Colonic mucosa (tissue), 4 donors: ENCODE data around the gene ZBTB22. TPM values are rescaled to one million over a fixed set of nuclear protein-coding genes. Genes with fewer than 3 reads are reported as not detected.
A peak's percentile ranks its signal among the peaks of the same experiment; 100 is the strongest.

Experiments
- DNase-seq: peaks from one replicate; pipeline ENCODE4 v3.0.0-alpha.2; 2020
- H3K27ac ChIP-seq: fragments of 200-600 bp; one replicate; pipeline ENCODE4 v1.8.0; 2021
- H3K27me3 ChIP-seq: fragments of 200-600 bp; one replicate; pipeline ENCODE4 v1.8.0; 2021
- H3K36me3 ChIP-seq: fragments of 200-600 bp; one replicate; pipeline ENCODE4 v1.8.0; 2021
- H3K4me1 ChIP-seq: fragments of 200-600 bp; one replicate; pipeline ENCODE4 v1.8.0; 2021; ENCODE audit warnings: mild to moderate bottlenecking
- H3K4me3 ChIP-seq: fragments of 200-600 bp; one replicate; pipeline ENCODE4 v1.8.0; 2021
- H3K9ac ChIP-seq, 2 donors: one replicate each; pipeline ENCODE4 v1.7.0; 2013; ENCODE audit warnings: control low read depth in 2 of 2, low read depth in 2 of 2, low read length in 2 of 2
- H3K9me3 ChIP-seq: fragments of 200-600 bp; one replicate; pipeline ENCODE4 v1.8.0; 2021
- intact Hi-C: fragments of 100-400 bp; cut with DNase I; formaldehyde crosslinking; loops from one replicate; pipeline ENCODE4 v1.14.1; 2022
- total RNA-seq, 2 donors: library from RNA; stranded (reverse); fragmentation: NEBNext Ultra II Directional in 1 of 2; extraction: Animal tissue kit (Norgen Biotek cat#: 25700) in 1 of 2; gene quantifications; one replicate each; pipeline ENCODE4 v1.2.1, GENCODE V29; 2021
- TF ChIP-seq, protein P1 (sequence below): fragments of 200-600 bp; IDR thresholded peaks from one replicate; pipeline ENCODE4 v1.8.0; 2022; ENCODE audit warnings: antibody characterized with exemption, mild to moderate bottlenecking
- donor health status: healthy.
- donor health status: DM: no; HTN: no; CAD: no.
- donor health status: DM: no; HTN: no; CAD: no.

Gene ZBTB22
- total RNA-seq, 2 donors from 2014 or later = 12.4 to 16.9 TPM

DNA sequence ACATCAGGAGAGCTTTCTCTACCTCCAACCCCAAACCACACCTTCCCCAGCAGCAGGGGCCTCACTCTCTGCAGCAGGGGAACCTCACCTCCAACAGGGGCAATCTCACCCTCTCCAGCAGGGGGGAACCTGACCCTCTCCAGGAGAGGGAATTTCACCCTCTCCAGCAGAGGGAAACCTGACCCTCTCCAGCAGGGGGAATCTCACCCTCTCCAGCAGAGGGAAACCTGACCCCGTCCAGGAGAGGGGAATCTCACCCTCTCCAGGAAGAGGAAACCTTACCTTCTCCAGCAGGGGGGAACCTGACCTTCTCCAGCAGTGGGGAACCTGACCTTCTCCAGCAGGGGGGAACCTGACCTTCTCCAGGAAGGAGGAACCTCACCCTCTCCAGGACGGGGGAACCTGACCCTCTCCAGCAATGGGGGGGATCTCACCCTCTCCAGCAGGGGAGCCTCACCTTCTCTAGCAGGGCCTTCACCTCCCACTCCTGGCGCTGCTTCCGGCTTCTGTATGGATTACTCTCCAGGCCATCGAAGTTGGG lies 37.5 kb downstream of the ZBTB22 start:
- Histone ChIP-seq H3K27ac (no peak overlapping the region), H3K9ac (peak overlapping the region in 1 of 2 donors; percentile 12), H3K4me1 (peaks cover 13% of the 10 kb centered on the region), H3K9me3 (no peaks in the 10 kb centered on the region), H3K36me3 (peaks cover 4% of the 10 kb centered on the region), H3K27me3 (no peaks in the 10 kb centered on the region), H3K4me3 (no peak overlapping the region)
- DNase-seq = no peak
- intact Hi-C loops = no loop called here
- TF ChIP-seq, protein P1, sequence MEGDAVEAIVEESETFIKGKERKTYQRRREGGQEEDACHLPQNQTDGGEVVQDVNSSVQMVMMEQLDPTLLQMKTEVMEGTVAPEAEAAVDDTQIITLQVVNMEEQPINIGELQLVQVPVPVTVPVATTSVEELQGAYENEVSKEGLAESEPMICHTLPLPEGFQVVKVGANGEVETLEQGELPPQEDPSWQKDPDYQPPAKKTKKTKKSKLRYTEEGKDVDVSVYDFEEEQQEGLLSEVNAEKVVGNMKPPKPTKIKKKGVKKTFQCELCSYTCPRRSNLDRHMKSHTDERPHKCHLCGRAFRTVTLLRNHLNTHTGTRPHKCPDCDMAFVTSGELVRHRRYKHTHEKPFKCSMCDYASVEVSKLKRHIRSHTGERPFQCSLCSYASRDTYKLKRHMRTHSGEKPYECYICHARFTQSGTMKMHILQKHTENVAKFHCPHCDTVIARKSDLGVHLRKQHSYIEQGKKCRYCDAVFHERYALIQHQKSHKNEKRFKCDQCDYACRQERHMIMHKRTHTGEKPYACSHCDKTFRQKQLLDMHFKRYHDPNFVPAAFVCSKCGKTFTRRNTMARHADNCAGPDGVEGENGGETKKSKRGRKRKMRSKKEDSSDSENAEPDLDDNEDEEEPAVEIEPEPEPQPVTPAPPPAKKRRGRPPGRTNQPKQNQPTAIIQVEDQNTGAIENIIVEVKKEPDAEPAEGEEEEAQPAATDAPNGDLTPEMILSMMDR = no peak

DNA sequence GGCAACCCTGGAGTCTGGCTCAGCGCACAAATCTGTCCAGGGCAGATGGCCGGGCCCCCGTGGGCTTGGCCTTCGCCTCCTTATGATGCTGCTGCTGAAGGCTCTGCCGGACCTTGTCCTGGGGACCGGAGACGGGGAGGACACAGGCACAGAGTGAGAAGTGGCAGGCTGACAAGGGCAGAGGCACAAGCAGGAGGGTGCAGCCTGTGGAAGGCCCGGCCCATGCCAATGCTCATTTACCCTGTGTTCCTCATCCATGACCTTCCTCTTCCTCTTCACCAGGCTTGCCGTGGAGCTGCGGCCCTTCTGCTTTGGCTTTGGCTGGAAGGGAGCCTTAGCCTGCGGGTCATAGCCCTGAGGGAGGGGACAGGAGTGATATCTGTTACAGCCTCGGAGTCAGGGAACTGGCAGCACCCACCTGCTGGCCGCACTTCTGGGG lies 38.3 kb downstream of the ZBTB22 start:
- no peak overlapping the region for H3K4me3 ChIP-seq
- H3K27me3 ChIP-seq = no peaks in the 10 kb centered on the region
- H3K36me3 ChIP-seq = peaks cover 4% of the 10 kb centered on the region
- peaks cover 20% of the 10 kb centered on the region for H3K4me1 ChIP-seq
- no peak overlapping the region for H3K27ac ChIP-seq
- intact Hi-C loops = no loop called here
- peak overlapping the region in 1 of 2 donors; percentile 36 for H3K9ac ChIP-seq
- DNase-seq = no peak
- H3K9me3 ChIP-seq = no peaks in the 10 kb centered on the region
- TF ChIP-seq, protein P1 = no peak

- TF ChIP-seq, protein P1 = no peak
- Histone ChIP-seq H3K4me1 (peaks cover 25% of the 10 kb centered on the region), H3K9ac (peak overlapping the region in 1 of 2 donors; percentile 36), H3K4me3 (no peak overlapping the region), H3K9me3 (no peaks in the 10 kb centered on the region), H3K27me3 (no peaks in the 10 kb centered on the region), H3K36me3 (peaks cover 4% of the 10 kb centered on the region), H3K27ac (no peak overlapping the region)
- DNase-seq = no peak
- intact Hi-C loops = no loop called here
These were observed 38.7 kb downstream of the ZBTB22 start for GRCh38 chr6:33278810-33279209.

GRCh38 chr6:33278392-33278741 lies 39.2 kb downstream of the ZBTB22 start:
- DNase-seq = no peak
- Histone ChIP-seq H3K4me1 (peaks cover 29% of the 10 kb centered on the region), H3K9me3 (no peaks in the 10 kb centered on the region), H3K27me3 (no peaks in the 10 kb centered on the region), H3K9ac (peak overlapping the region in 1 of 2 donors; percentile 86), H3K27ac (no peak overlapping the region), H3K4me3 (no peak overlapping the region), H3K36me3 (peaks cover 4% of the 10 kb centered on the region)
- intact Hi-C loops = no loop called here
- TF ChIP-seq, protein P1 = no peak

DNA sequence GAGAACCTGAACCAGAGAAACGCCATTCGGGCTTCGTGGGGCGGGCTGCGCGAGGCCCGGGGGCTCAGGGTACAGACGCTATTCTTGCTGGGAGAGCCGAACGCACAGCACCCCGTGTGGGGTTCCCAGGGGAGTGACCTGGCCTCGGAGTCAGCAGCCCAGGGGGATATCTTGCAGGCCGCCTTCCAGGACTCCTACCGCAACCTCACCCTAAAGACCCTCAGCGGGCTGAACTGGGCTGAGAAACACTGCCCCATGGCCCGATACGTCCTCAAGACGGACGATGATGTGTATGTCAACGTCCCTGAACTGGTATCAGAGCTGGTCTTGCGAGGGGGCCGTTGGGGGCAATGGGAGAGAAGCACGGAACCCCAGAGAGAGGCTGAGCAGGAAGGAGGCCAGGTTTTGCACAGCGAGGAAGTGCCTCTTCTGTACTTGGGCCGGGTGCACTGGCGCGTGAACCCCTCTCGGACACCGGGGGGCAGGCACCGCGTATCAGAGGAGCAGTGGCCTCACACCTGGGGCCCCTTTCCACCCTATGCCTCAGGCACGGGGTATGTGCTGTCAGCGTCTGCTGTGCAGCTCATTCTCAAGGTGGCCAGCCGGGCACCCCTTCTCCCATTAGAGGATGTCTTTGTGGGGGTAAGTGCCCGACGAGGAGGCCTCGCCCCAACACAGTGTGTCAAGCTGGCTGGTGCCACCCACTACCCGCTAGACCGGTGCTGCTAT lies 39.7 kb downstream of the ZBTB22 start:
- no peaks in the 10 kb centered on the region for H3K9me3 ChIP-seq
- intact Hi-C loops = loop anchor here (2.0 kb wide), 1 partner anchor 39 kb away; the partner anchor contains the start of gene ZBTB22
- H3K27me3 ChIP-seq = no peaks in the 10 kb centered on the region
- DNase-seq = no peak
- TF ChIP-seq, protein P1 = no peak
- H3K27ac ChIP-seq = peak overlapping the region; percentile 94
- peaks cover 4% of the 10 kb centered on the region for H3K36me3 ChIP-seq
- peak overlapping the region; percentile 64 for H3K4me3 ChIP-seq
- H3K9ac ChIP-seq = peak overlapping the region; percentile 86 to 91
- peaks cover 35% of the 10 kb centered on the region for H3K4me1 ChIP-seq
